ENCODE data around the gene SNAP25.

DNA sequence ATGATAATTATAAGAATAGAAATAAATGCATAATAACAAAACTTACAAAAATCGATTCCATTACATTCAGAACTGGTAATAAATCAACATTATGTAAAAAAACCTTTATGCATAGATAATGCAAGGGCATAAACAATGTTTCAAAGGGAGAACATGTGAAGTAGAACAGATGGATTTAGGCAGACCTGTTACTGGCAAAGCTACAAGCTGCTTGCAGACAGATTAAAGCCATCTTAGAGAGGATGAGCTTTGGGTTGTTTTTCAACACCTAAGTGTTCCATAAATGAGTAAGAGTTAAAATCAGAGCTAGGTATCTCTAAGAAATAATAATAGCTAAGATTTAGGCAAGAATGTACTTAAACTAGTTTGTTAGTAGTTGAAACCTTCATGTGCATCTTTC, 37.2 kb downstream of the SNAP25 start:
- no peak for TF ChIP-seq POLR2A (IDR thresholded peaks at IDR 0.05)
- TF ChIP-seq, protein P1, sequence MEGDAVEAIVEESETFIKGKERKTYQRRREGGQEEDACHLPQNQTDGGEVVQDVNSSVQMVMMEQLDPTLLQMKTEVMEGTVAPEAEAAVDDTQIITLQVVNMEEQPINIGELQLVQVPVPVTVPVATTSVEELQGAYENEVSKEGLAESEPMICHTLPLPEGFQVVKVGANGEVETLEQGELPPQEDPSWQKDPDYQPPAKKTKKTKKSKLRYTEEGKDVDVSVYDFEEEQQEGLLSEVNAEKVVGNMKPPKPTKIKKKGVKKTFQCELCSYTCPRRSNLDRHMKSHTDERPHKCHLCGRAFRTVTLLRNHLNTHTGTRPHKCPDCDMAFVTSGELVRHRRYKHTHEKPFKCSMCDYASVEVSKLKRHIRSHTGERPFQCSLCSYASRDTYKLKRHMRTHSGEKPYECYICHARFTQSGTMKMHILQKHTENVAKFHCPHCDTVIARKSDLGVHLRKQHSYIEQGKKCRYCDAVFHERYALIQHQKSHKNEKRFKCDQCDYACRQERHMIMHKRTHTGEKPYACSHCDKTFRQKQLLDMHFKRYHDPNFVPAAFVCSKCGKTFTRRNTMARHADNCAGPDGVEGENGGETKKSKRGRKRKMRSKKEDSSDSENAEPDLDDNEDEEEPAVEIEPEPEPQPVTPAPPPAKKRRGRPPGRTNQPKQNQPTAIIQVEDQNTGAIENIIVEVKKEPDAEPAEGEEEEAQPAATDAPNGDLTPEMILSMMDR (IDR thresholded peaks at IDR 0.05) = no peak
- no peak for TF ChIP-seq EP300 (IDR thresholded peaks at IDR 0.05)
- no peak for TF ChIP-seq POLR2AphosphoS5 (IDR thresholded peaks at IDR 0.05)
